ENCODE measurements around the gene CLIP1. TPM values are rescaled to one million over a fixed set of nuclear protein-coding genes. Genes with fewer than 3 reads are reported as not detected.
"Not testable (repeated sequence)": the region's sequence is repeated elsewhere in the genome, so short reads cannot be mapped to it uniquely, and the experiment has no call there.

CLIP1 gene
- total RNA-seq, 1 donor from 2014 or later = 135 TPM

DNA sequence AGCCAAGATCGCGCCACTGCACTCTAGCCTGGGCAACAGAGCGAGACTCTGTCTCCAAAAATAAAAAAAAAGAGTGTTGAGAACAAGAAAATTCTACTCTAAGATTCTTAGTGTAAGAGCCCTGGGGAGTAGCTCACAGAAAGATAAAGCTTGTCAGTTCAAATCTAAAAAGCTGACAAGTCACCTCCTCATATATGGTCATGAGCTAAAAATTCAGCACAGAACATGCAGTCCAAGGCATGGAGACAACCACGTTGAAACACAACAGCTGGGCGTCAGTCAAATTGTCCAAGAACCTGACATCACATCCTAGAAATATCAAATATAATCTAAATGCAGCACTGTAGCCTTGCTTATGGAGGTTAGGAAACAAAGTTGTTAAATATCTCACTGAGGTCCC lies 47.8 kb downstream of the CLIP1 start:
- H3K4me3 ChIP-seq = no peak overlapping the region
- no peaks in the 10 kb centered on the region for H3K4me1 ChIP-seq
- intact Hi-C loops (cut with DNase I) = no loop called here
- H3K27ac ChIP-seq = peak overlapping the region; percentile 20
- no peaks in the 10 kb centered on the region for H3K27me3 ChIP-seq
- TF ChIP-seq POLR2AphosphoS5 (IDR thresholded peaks at IDR 0.05; ENCODE audit: insufficient read depth in 1 of 2, low read depth in 1 of 2) (no peak), POLR2A (IDR thresholded peaks at IDR 0.05) (no peak)
- TF ChIP-seq, protein P1, sequence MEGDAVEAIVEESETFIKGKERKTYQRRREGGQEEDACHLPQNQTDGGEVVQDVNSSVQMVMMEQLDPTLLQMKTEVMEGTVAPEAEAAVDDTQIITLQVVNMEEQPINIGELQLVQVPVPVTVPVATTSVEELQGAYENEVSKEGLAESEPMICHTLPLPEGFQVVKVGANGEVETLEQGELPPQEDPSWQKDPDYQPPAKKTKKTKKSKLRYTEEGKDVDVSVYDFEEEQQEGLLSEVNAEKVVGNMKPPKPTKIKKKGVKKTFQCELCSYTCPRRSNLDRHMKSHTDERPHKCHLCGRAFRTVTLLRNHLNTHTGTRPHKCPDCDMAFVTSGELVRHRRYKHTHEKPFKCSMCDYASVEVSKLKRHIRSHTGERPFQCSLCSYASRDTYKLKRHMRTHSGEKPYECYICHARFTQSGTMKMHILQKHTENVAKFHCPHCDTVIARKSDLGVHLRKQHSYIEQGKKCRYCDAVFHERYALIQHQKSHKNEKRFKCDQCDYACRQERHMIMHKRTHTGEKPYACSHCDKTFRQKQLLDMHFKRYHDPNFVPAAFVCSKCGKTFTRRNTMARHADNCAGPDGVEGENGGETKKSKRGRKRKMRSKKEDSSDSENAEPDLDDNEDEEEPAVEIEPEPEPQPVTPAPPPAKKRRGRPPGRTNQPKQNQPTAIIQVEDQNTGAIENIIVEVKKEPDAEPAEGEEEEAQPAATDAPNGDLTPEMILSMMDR (IDR thresholded peaks at IDR 0.05) = no peak
- no peaks in the 10 kb centered on the region for H3K9me3 ChIP-seq
- DNase-seq (ENCODE audit: extremely low spot score in 2 of 2) = no peak
- peaks cover 0 to 62% of the 10 kb centered on the region in 2 donors for H3K36me3 ChIP-seq

DNA sequence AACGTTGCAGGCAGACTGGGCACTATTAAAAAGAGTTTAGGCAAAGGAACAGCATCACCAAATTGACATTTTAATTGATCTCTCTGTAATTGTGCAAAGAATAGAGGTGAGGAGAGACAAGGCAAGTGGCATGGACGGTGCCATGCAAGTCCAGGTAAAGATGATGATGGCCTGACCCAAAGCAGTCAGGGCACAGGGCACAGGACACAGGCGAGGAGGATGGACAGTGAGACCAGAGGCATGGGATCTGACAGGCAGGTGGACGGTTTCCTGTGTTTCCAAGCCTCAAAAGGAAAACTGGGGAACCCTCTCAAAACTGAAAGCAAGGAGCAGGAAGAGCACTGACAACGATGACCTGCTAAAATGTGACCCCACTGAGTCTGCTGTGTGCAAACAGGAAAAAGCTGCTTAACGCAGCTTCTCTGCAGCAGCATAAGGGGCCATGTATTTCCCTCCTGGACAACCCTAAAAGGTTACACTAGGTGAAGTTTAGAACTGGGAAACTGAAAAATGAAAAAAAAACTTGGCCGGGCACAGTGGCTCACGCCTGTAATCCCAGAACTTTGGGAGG lies 50.9 kb downstream of the CLIP1 start:
- intact Hi-C loops (cut with DNase I) = no loop called here
- Histone ChIP-seq H3K36me3 (peaks cover 0 to 33% of the 10 kb centered on the region in 2 donors), H3K27me3 (no peaks in the 10 kb centered on the region), H3K4me1 (peaks cover 26% of the 10 kb centered on the region), H3K4me3 (no peak overlapping the region), H3K27ac (no peak overlapping the region), H3K9me3 (no peaks in the 10 kb centered on the region)
- no peak for DNase-seq (ENCODE audit: extremely low spot score in 2 of 2)
- TF ChIP-seq, protein P1 (IDR thresholded peaks at IDR 0.05) = no peak
- TF ChIP-seq POLR2AphosphoS5 (IDR thresholded peaks at IDR 0.05; ENCODE audit: insufficient read depth in 1 of 2, low read depth in 1 of 2) = no peak

DNA sequence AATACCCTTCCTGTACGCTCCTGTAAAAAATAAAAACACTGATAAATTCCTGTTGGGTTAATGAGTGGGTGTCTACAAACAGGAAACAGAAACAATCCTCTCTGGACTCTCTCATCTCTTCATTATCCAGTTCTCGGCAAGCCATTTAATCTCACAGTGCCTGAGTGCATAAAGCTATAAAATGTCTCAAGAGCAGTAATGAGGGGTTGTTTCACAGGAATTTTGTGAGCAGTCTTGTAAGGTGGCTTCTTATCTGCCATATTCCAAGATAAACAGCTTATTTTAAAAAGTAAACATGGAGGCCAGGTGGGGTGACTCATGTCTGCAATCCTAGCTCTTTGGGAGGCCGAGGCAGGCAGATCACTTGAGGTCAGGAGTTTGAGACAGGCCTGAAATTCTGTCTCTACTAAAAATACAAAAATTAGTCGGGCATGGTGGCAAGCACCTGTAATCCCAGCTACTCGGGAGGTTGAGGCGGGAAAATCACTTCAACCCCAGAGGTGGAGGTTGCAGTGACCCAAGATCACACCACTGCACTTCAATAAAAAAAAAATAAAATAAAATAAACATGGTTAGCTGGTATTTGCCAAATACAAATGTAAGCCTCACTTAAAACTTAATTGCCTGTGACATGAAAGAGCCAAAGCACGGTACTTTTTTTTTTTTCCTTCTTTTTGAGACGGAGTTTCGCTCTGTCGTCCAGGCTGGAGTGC lies 54.0 kb downstream of the CLIP1 start:
- Histone ChIP-seq H3K36me3 (peaks cover 0 to 18% of the 10 kb centered on the region in 2 donors), H3K4me3 (no peak overlapping the region), H3K9me3 (no peaks in the 10 kb centered on the region), H3K27ac (peak overlapping the region; percentile 72), H3K4me1 (peaks cover 40% of the 10 kb centered on the region), H3K27me3 (no peaks in the 10 kb centered on the region)
- intact Hi-C loops (cut with DNase I) = no loop called here
- TF ChIP-seq POLR2AphosphoS5 (IDR thresholded peaks at IDR 0.05; ENCODE audit: insufficient read depth in 1 of 2, low read depth in 1 of 2) = no peak
- TF ChIP-seq, protein P1 (IDR thresholded peaks at IDR 0.05) = no peak
- TF ChIP-seq POLR2A (IDR thresholded peaks at IDR 0.05) = no peak
- no peak for DNase-seq (ENCODE audit: extremely low spot score in 2 of 2)

DNA sequence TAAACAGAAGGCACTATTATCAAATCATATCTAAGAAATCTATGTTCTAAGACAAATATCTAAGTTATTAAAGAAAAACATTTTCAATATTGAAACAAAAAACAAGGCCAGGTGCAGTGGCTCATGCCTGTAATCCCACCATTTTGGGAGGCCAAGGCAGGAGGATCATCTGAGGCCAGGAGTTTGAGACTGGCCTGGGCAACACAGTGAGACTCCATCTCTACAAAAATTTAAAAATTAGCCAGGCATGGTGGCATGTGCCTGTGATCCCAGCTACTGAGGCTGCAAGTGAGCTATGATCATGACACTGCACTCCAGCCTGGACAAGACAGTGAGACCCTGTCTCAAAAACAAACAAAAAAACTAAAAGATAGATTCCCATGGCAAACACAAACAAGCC lies 54.8 kb downstream of the CLIP1 start:
- Histone ChIP-seq H3K4me1 (peaks cover 40% of the 10 kb centered on the region), H3K36me3 (peaks cover 0 to 19% of the 10 kb centered on the region in 2 donors), H3K27ac (peak overlapping the region; percentile 72)
- H3K27me3 ChIP-seq; DNase-seq (ENCODE audit: extremely low spot score in 2 of 2); H3K4me3 ChIP-seq; intact Hi-C loops (cut with DNase I); H3K9me3 ChIP-seq: not testable (repeated sequence)

DNA sequence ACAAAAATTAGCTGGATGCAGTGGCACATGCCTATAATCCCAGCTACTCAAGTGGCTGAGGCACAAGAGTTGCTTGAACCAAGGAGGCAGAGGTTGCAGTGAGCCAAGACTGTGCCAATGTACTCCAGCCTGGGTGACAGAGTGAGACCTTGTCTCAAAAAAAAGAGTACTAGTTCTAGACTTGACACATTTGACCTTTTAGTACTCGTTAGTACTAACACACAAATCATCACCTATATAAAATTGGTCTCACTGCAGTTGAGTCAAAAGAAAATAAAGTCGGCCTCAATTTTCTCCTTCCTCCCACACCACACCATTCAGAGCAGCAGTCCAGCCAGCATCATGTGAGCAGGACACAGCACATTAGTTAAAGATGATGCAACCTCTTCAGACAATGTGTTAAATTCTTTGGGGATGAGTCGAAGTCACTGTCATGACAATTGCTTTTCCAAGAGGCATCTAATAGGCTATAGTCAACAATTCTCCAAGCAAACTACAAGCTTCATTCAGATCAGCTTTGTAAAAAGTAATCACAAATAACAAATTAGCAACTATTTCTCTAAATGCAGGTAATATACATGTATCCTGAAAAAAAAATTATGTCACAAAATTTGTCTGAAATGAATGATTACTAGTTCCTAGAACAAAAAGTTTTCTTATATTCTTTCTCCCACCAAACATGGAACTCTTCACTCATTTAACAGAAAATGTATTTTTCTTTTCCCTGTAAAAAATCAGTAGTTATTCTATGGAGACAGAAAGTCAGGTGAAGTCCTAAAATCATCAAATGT lies 55.6 kb downstream of the CLIP1 start:
- Histone ChIP-seq H3K27ac (peak overlapping the region; percentile 72), H3K9me3 (no peaks in the 10 kb centered on the region), H3K4me1 (peaks cover 40% of the 10 kb centered on the region), H3K27me3 (no peaks in the 10 kb centered on the region), H3K4me3 (no peak overlapping the region), H3K36me3 (peaks cover 0 to 18% of the 10 kb centered on the region in 2 donors)
- intact Hi-C loops (cut with DNase I) = no loop called here
- DNase-seq (ENCODE audit: extremely low spot score in 2 of 2) = no peak
- TF ChIP-seq POLR2AphosphoS5 (IDR thresholded peaks at IDR 0.05; ENCODE audit: insufficient read depth in 1 of 2, low read depth in 1 of 2) = peak in 1 of 2 donors; percentile 97
- TF ChIP-seq, protein P1 (IDR thresholded peaks at IDR 0.05) = no peak

DNA sequence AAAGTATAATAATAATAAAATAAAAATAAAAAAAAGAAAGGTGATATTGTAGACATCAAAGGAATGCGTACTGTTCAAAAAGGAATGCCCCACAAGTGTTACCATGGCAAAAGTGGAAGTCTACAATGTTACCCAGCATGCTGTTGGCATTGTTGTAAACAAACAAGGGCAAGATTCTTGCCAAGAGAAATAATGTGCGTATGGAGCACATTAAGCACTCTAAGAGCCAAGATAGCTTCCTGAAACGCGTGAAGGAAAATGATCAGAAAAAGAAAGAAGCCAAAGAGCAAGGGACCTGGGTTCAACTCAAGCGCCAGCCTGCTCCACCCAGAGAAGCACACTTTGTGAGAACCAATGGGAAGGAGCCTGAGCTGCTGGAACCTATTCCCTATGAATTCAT lies 57.2 kb downstream of the CLIP1 start:
- peaks cover 0 to 22% of the 10 kb centered on the region in 2 donors for H3K36me3 ChIP-seq
- H3K4me3 ChIP-seq; H3K9me3 ChIP-seq; intact Hi-C loops (cut with DNase I); H3K27ac ChIP-seq; H3K27me3 ChIP-seq; DNase-seq (ENCODE audit: extremely low spot score in 2 of 2): not testable (repeated sequence)
- peaks cover 40% of the 10 kb centered on the region for H3K4me1 ChIP-seq

Data from vagina (tissue), 2 donors.